ENCODE measurements around the gene CHGA. TPM values are rescaled to one million over a fixed set of nuclear protein-coding genes. Genes with fewer than 3 reads are reported as not detected.

Gene CHGA
- total and polyA plus RNA-seq, 2 of the 13 experiments (the other 11 are each of a cell fraction or from before 2014, with no cell fraction given), result not detected

- TF ChIP-seq, protein P1, sequence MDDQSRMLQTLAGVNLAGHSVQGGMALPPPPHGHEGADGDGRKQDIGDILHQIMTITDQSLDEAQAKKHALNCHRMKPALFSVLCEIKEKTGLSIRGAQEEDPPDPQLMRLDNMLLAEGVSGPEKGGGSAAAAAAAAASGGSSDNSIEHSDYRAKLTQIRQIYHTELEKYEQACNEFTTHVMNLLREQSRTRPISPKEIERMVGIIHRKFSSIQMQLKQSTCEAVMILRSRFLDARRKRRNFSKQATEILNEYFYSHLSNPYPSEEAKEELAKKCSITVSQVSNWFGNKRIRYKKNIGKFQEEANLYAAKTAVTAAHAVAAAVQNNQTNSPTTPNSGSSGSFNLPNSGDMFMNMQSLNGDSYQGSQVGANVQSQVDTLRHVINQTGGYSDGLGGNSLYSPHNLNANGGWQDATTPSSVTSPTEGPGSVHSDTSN (CRISPR knock-in tag; IDR thresholded peaks at IDR 0.05; ENCODE audit: borderline replicate concordance), result no peak
- TF ChIP-seq TP53 (CRISPR knock-in tag; conservative IDR thresholded peaks at IDR 0.05), result no peak
- no peak for TF ChIP-seq MAF1 (CRISPR knock-in tag; IDR thresholded peaks at IDR 0.05; ENCODE audit: borderline replicate concordance)
- TF ChIP-seq, protein P2, sequence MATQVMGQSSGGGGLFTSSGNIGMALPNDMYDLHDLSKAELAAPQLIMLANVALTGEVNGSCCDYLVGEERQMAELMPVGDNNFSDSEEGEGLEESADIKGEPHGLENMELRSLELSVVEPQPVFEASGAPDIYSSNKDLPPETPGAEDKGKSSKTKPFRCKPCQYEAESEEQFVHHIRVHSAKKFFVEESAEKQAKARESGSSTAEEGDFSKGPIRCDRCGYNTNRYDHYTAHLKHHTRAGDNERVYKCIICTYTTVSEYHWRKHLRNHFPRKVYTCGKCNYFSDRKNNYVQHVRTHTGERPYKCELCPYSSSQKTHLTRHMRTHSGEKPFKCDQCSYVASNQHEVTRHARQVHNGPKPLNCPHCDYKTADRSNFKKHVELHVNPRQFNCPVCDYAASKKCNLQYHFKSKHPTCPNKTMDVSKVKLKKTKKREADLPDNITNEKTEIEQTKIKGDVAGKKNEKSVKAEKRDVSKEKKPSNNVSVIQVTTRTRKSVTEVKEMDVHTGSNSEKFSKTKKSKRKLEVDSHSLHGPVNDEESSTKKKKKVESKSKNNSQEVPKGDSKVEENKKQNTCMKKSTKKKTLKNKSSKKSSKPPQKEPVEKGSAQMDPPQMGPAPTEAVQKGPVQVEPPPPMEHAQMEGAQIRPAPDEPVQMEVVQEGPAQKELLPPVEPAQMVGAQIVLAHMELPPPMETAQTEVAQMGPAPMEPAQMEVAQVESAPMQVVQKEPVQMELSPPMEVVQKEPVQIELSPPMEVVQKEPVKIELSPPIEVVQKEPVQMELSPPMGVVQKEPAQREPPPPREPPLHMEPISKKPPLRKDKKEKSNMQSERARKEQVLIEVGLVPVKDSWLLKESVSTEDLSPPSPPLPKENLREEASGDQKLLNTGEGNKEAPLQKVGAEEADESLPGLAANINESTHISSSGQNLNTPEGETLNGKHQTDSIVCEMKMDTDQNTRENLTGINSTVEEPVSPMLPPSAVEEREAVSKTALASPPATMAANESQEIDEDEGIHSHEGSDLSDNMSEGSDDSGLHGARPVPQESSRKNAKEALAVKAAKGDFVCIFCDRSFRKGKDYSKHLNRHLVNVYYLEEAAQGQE (IDR thresholded peaks at IDR 0.05; ENCODE audit: borderline replicate concordance in 1 of 2, low read depth in 1 of 2, low read length in 2 of 2), result peak in 1 of 2 experiments; percentile 22; a peak in 1 of 4 replicates
- TF ChIP-seq ZSCAN12 (CRISPR knock-in tag; IDR thresholded peaks at IDR 0.05), result no peak
- TF ChIP-seq, protein P3, sequence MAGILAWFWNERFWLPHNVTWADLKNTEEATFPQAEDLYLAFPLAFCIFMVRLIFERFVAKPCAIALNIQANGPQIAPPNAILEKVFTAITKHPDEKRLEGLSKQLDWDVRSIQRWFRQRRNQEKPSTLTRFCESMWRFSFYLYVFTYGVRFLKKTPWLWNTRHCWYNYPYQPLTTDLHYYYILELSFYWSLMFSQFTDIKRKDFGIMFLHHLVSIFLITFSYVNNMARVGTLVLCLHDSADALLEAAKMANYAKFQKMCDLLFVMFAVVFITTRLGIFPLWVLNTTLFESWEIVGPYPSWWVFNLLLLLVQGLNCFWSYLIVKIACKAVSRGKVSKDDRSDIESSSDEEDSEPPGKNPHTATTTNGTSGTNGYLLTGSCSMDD (CRISPR knock-in tag; IDR thresholded peaks at IDR 0.05), result no peak
- TF ChIP-seq ZNF503 (CRISPR knock-in tag; IDR thresholded peaks at IDR 0.05), result no peak
- TF ChIP-seq SRF (IDR thresholded peaks at IDR 0.05; ENCODE audit: low read depth, low read length), result no peak
- TF ChIP-seq ZNF614 (CRISPR knock-in tag; IDR thresholded peaks at IDR 0.05; ENCODE audit: borderline replicate concordance), result peak; percentile 64; the same call in 1 of the 2 replicates
- TF ChIP-seq TEAD2 (CRISPR knock-in tag; IDR thresholded peaks at IDR 0.05), result no peak
- TF ChIP-seq, protein P4, sequence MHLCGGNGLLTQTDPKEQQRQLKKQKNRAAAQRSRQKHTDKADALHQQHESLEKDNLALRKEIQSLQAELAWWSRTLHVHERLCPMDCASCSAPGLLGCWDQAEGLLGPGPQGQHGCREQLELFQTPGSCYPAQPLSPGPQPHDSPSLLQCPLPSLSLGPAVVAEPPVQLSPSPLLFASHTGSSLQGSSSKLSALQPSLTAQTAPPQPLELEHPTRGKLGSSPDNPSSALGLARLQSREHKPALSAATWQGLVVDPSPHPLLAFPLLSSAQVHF (CRISPR knock-in tag; IDR thresholded peaks at IDR 0.05), result no peak
- peak; percentile 70; the same call in 1 of the 2 replicates for TF ChIP-seq RXRB (CRISPR knock-in tag; IDR thresholded peaks at IDR 0.05; ENCODE audit: borderline replicate concordance)
- TF ChIP-seq, protein P5, sequence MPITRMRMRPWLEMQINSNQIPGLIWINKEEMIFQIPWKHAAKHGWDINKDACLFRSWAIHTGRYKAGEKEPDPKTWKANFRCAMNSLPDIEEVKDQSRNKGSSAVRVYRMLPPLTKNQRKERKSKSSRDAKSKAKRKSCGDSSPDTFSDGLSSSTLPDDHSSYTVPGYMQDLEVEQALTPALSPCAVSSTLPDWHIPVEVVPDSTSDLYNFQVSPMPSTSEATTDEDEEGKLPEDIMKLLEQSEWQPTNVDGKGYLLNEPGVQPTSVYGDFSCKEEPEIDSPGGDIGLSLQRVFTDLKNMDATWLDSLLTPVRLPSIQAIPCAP (CRISPR knock-in tag; IDR thresholded peaks at IDR 0.05; ENCODE audit: low read depth), result no peak
Observed at GRCh38 chr14:92877757-92878431, 45.1 kb upstream of the CHGA start (continued).
